ENCODE results near the gene PXMP2.

GRCh38 chr12:132716356-132716755 lies 29.0 kb downstream of the PXMP2 start:
- TF ChIP-seq POLR2A (IDR thresholded peaks at IDR 0.05; ENCODE audit: low read depth, low read length) (no peak), POLR2AphosphoS5 (IDR thresholded peaks at IDR 0.05; ENCODE audit: low read depth, low read length) (no peak)

Measured in GM12892 (cell line).